ENCODE measurements around the gene REPIN1.

REPIN1 gene

DNA sequence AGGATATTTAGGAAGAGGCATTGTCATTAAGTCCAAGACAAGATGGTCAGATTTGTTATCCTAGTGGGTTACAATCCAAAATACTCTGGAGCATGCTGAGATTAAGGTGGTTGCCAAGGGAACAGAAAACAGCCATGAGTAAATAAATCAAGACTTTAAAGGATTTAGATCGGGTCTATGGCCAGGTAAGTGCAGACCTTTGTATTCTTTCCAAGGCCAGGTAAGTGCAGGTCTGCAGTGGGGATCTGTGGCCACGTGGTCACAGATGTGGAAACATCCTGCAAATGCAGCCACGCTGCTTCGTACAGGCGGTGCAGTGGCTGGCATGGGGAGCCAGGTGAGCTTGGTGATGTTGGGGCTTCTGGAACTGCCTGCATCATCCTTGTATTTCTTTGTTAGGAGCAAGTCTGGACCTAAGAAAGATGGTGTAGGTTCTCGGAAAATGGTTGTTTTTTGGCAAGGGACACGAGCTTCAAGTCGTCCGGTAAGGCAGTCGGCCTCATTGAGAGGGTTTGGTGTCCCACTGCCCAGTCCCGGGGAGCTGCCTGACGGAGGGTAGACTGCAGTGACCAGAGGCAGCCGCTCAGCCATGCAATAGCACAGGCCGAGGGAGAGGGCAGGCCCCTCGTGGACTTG is 32.3 kb downstream of the REPIN1 start:
- Histone ChIP-seq H3K36me3 (replicated peaks; ENCODE audit: insufficient read depth, low read length) (no peaks in the 10 kb centered on the region), H3K9ac (ENCODE audit: low read length) (no peak overlapping the region), H4K20me1 (ENCODE audit: insufficient read depth, low read length) (no peaks in the 10 kb centered on the region), H3K9me3 (replicated peaks; ENCODE audit: insufficient read depth, low read length) (no peaks in the 10 kb centered on the region), H3K9me2 (replicated peaks; ENCODE audit: insufficient read depth, low read length) (no peaks in the 10 kb centered on the region), H3K4me3 (ENCODE audit: low read length) (no peak overlapping the region), H3F3A (ENCODE audit: insufficient read depth, low read length) (peaks cover 16% of the 10 kb centered on the region), H3K27me3 (replicated peaks; ENCODE audit: insufficient read depth, low read length) (no peaks in the 10 kb centered on the region), H3K4me1 (ENCODE audit: low read length) (peaks cover 19% of the 10 kb centered on the region), H3K27ac (ENCODE audit: low read length) (no peak overlapping the region), H2AFZ (ENCODE audit: low read length) (no peak overlapping the region), H3K79me2 (ENCODE audit: low read length) (peaks cover 21% of the 10 kb centered on the region), H3K4me2 (ENCODE audit: low read depth, low read length) (no peak overlapping the region)
- TF ChIP-seq EZH2 (optimal IDR thresholded peaks at IDR 0.05; ENCODE audit: low read depth, low read length) (no peak), EZH2phosphoT487 (IDR thresholded peaks at IDR 0.05; ENCODE audit: low read length) (no peak)
- TF ChIP-seq, protein P1, sequence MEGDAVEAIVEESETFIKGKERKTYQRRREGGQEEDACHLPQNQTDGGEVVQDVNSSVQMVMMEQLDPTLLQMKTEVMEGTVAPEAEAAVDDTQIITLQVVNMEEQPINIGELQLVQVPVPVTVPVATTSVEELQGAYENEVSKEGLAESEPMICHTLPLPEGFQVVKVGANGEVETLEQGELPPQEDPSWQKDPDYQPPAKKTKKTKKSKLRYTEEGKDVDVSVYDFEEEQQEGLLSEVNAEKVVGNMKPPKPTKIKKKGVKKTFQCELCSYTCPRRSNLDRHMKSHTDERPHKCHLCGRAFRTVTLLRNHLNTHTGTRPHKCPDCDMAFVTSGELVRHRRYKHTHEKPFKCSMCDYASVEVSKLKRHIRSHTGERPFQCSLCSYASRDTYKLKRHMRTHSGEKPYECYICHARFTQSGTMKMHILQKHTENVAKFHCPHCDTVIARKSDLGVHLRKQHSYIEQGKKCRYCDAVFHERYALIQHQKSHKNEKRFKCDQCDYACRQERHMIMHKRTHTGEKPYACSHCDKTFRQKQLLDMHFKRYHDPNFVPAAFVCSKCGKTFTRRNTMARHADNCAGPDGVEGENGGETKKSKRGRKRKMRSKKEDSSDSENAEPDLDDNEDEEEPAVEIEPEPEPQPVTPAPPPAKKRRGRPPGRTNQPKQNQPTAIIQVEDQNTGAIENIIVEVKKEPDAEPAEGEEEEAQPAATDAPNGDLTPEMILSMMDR (IDR thresholded peaks at IDR 0.05; ENCODE audit: low read length): no peak
- DNase-seq: no peak

DNA sequence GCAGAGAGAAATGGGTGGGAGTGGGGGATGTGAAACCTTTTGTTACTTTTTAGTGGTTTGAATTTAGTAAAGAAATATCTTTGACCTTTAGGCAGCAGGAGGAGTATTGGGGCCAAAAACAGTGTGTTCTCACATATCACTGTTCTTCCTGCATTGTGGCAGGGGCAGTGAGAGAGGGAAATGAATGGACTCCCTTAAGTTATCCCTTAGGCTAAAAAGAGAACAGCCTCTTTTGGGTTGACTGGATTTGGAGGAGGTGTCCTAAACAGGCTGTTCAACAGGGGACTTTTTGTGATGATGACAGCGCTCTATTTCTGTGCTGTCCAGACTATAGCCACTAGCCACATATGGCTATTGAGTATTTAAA is 32.8 kb downstream of the REPIN1 start:
- Histone ChIP-seq H3K27me3 (replicated peaks; ENCODE audit: insufficient read depth, low read length) (no peaks in the 10 kb centered on the region), H3K9ac (ENCODE audit: low read length) (no peak overlapping the region), H3K9me3 (replicated peaks; ENCODE audit: insufficient read depth, low read length) (no peaks in the 10 kb centered on the region), H4K20me1 (ENCODE audit: insufficient read depth, low read length) (no peaks in the 10 kb centered on the region), H3F3A (ENCODE audit: insufficient read depth, low read length) (peaks cover 21% of the 10 kb centered on the region), H3K36me3 (replicated peaks; ENCODE audit: insufficient read depth, low read length) (no peaks in the 10 kb centered on the region), H3K4me2 (ENCODE audit: low read depth, low read length) (no peak overlapping the region), H3K4me3 (ENCODE audit: low read length) (no peak overlapping the region), H3K4me1 (ENCODE audit: low read length) (peaks cover 22% of the 10 kb centered on the region), H3K27ac (ENCODE audit: low read length) (no peak overlapping the region), H2AFZ (ENCODE audit: low read length) (no peak overlapping the region), H3K9me2 (replicated peaks; ENCODE audit: insufficient read depth, low read length) (no peaks in the 10 kb centered on the region), H3K79me2 (ENCODE audit: low read length) (peaks cover 26% of the 10 kb centered on the region)
- no peak for TF ChIP-seq EZH2phosphoT487 (IDR thresholded peaks at IDR 0.05; ENCODE audit: low read length)
- TF ChIP-seq, protein P1 (IDR thresholded peaks at IDR 0.05; ENCODE audit: low read length): no peak
- no peak for TF ChIP-seq EZH2 (optimal IDR thresholded peaks at IDR 0.05; ENCODE audit: low read depth, low read length)
- DNase-seq: no peak

DNA sequence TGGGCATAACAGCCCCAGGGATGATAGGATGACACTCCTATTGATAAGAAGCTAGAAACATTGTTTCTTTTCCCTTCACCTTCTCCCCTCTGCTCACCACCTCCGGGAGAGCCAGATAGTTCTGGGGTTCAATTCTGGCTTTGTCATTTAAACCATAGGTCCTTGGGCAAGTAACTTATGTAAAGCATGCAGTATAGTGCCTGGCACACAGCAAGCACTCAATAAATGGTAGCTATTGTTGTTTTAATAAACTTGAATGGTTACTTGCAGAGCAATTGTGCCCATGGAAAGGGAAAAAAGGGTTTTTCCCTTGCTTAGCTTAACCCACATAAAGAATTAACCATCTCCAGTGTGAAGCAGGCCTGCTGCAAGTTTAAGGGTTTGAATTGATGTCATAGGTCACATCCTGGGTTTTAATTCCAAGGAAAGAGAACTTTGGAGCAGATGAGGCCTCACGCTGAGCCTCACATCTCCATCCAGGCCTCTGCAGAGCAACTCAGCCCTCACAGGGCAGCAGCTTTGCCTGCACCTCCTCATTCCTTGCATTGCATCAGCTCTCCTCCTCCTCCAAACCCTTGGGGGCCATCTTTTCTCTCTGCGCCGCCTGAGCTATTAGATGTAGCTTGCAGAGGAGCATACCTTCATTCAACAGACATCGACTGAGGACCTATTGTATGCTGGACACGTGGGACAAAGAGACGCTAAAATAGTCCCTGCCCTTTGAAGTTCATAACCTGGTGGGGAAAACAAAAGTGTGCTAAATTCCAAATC is 33.4 kb downstream of the REPIN1 start:
- Histone ChIP-seq H3F3A (ENCODE audit: insufficient read depth, low read length) (peaks cover 27% of the 10 kb centered on the region), H3K9me3 (replicated peaks; ENCODE audit: insufficient read depth, low read length) (no peaks in the 10 kb centered on the region), H3K4me1 (ENCODE audit: low read length) (peaks cover 26% of the 10 kb centered on the region), H4K20me1 (ENCODE audit: insufficient read depth, low read length) (no peaks in the 10 kb centered on the region), H2AFZ (ENCODE audit: low read length) (no peak overlapping the region), H3K9ac (ENCODE audit: low read length) (no peak overlapping the region), H3K4me2 (ENCODE audit: low read depth, low read length) (no peak overlapping the region), H3K9me2 (replicated peaks; ENCODE audit: insufficient read depth, low read length) (no peaks in the 10 kb centered on the region), H3K4me3 (ENCODE audit: low read length) (no peak overlapping the region), H3K36me3 (replicated peaks; ENCODE audit: insufficient read depth, low read length) (no peaks in the 10 kb centered on the region), H3K27ac (ENCODE audit: low read length) (no peak overlapping the region), H3K79me2 (ENCODE audit: low read length) (peaks cover 29% of the 10 kb centered on the region), H3K27me3 (replicated peaks; ENCODE audit: insufficient read depth, low read length) (no peaks in the 10 kb centered on the region)
- DNase-seq: no peak
- TF ChIP-seq EZH2 (optimal IDR thresholded peaks at IDR 0.05; ENCODE audit: low read depth, low read length) (no peak), EZH2phosphoT487 (IDR thresholded peaks at IDR 0.05; ENCODE audit: low read length) (no peak)
- TF ChIP-seq, protein P1 (IDR thresholded peaks at IDR 0.05; ENCODE audit: low read length): no peak

Measured in MM.1S (cell line).